ENCODE data around the gene CCDC63.

Gene CCDC63

DNA sequence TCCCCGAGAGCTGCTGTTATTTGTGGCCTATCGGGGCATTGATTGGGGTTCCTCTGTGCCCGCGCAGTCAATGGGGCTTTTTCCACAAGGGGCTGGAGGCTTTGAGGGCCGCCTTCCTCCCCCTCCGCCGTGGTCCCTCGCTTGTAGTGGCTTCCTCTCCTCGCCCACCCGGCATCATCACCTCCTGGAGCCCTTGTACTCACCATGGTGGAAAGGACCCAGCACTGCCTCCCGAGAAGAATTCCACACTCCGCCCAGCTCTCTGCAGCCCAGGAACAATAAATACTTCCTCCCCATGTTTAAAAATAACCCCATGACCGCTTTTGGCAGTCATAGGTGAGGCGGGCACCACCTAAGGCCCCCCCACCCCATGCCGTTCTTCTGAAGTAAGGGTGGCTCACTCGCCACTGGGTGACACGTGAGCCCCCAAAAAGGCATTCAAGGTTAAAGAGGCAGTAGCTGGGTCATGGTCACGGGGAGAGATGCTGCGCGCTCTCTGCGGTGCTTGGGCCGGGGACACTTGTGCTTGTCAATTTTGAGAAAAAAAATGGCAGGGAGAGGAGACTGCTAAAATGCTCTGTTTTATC lies 73.6 kb downstream of the CCDC63 start, which contains the start of gene MYL2:
TSS of gene MYL2 (minus strand) at position 256 of the 587 bp plus-strand sequence. CDS start at position 206, 50 bp downstream.
- Mint-ChIP-seq H3K36me3 (no peaks in the 10 kb centered on the region), H3K4me1 (no peaks in the 10 kb centered on the region), H3K4me3 (no peak within 1 kb of the TSS), H3K27ac (no peak within 1 kb of the TSS), H3K9me3 (no peaks in the 10 kb centered on the region)
- ATAC-seq (no peak), DNase-seq (ENCODE audit: low spot score in 2 of 2) (no peak)

DNA sequence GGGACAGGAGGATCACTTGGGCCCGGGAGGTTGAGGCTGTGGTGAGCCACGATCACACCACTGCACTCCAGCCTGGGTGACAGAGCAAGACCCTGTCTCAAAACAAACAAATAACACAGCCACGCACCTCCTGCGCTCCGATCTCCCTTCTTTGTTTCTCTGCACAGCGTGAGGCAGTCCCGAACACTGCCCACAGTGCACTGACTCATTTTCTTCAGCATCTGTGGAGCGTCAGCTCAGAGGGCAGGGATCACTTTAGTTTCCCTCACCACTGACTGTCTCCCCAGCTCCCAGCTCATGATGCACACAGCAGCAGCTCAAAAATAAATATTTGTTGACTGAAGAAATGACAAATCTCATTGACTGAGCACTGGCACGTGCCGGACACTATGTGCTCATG lies 74.5 kb downstream of the CCDC63 start:
- ATAC-seq = no peak
- no peak overlapping the region for H3K27ac Mint-ChIP-seq
- H3K9me3 Mint-ChIP-seq = no peaks in the 10 kb centered on the region
- H3K4me3 Mint-ChIP-seq = no peak overlapping the region
- H3K4me1 Mint-ChIP-seq = no peaks in the 10 kb centered on the region
- H3K36me3 Mint-ChIP-seq = no peaks in the 10 kb centered on the region
- no peak for DNase-seq (ENCODE audit: low spot score in 2 of 2)

DNA sequence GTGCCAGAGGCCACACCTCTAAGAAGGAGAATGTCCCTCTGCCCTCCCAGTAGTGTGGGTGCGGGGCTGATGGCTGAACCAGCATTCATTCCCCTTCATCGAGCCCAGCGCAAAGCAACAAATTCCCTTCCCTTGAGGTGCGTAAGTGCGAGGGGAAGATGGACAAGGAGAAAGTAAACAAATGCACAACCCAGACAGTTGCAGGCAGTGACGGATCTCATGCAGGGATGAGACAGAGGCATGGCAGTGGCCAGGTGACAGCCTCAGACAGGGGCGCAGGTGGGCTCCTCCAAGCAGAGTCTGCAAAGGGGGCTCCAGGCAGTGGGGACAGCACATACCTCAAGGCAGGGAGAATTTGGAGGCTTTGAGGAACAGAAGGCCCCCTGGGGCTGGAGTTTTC lies 75.9 kb downstream of the CCDC63 start:
- no peak overlapping the region for H3K4me3 Mint-ChIP-seq
- H3K27ac Mint-ChIP-seq = no peak overlapping the region
- H3K4me1 Mint-ChIP-seq = no peaks in the 10 kb centered on the region
- H3K9me3 Mint-ChIP-seq = no peaks in the 10 kb centered on the region
- no peaks in the 10 kb centered on the region for H3K36me3 Mint-ChIP-seq
- no peak for ATAC-seq
- no peak for DNase-seq (ENCODE audit: low spot score in 2 of 2)

DNA sequence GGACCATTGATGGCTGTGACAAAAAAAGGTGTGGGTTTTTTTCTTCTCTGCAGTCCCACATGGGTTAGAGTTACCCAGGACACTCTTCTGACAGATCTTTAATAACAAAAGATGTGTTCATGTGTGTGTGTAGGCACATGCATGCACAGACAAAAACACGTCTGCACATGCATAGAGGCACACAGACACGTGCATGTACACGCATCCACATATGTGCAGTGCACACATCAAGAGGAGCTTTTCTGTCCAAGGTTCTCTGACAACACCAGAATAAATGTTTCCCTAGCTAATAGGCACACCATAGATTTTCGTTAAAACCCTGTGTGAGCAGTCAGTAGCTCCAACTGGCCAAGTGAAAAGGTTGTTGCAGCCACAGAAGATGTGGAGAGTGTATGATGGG lies 76.4 kb downstream of the CCDC63 start:
- ATAC-seq (no peak), DNase-seq (ENCODE audit: low spot score in 2 of 2) (no peak)
- Mint-ChIP-seq H3K27ac (no peak overlapping the region), H3K36me3 (no peaks in the 10 kb centered on the region), H3K4me3 (no peak overlapping the region), H3K4me1 (no peaks in the 10 kb centered on the region), H3K9me3 (no peaks in the 10 kb centered on the region)

DNA sequence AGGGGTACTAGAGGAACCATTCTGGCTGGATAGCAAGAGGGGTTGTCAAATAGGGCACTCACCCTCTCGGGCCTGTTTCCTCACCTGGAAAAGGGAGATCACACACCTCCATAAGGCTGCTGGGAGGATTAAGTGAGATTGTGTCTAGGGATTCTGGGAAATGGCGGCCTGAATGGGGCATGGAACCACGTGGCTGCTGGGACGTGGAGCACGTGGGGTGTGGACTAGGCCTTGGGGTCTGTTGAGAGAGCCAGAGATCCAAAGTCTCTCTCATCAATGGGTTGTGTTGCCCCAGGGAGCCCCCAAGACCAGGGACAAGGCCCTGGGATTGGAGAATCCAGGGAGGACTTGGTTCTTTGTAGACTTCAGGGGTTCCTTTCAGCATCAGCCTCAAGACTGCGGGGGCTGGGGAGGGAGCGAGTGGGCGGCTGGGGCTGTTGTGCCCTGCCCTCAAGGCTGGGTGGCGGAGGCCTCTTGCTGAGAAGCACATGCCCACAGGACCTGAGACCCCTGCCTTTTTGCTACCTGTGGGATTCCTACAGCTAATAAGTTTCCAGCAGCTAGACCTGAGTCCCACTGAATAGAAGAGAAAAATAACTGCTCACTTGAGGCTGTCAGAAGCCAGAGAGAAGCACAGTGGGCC lies 77.0 kb downstream of the CCDC63 start:
- no peaks in the 10 kb centered on the region for H3K4me1 Mint-ChIP-seq
- ATAC-seq (peak; percentile 11), DNase-seq (ENCODE audit: low spot score in 2 of 2) (no peak)
- no peaks in the 10 kb centered on the region for H3K36me3 Mint-ChIP-seq
- no peaks in the 10 kb centered on the region for H3K9me3 Mint-ChIP-seq
- H3K4me3 Mint-ChIP-seq = no peak overlapping the region
- no peak overlapping the region for H3K27ac Mint-ChIP-seq

DNA sequence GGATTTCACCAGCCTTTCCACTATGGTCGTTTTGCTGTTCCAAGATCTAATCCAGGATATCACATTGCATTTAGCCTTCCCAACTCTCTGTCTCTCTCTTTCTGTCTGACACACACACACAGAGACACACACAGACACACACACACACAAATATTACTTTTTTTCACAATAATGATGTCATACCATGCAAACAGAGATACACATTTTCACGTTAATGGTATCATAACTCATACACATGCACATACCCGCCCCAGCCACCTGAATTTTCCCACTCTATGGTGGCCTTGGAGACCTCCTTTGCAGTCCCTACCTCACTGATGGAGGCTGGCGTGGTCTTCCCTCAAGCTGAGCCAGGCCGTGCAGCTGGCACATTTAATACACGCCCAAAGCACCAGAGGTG lies 80.8 kb downstream of the CCDC63 start:
- Mint-ChIP-seq H3K4me1 (no peaks in the 10 kb centered on the region), H3K4me3 (no peak overlapping the region), H3K9me3 (no peaks in the 10 kb centered on the region), H3K27ac (no peak overlapping the region), H3K36me3 (no peaks in the 10 kb centered on the region)
- ATAC-seq (no peak), DNase-seq (ENCODE audit: low spot score in 2 of 2) (no peak)

DNA sequence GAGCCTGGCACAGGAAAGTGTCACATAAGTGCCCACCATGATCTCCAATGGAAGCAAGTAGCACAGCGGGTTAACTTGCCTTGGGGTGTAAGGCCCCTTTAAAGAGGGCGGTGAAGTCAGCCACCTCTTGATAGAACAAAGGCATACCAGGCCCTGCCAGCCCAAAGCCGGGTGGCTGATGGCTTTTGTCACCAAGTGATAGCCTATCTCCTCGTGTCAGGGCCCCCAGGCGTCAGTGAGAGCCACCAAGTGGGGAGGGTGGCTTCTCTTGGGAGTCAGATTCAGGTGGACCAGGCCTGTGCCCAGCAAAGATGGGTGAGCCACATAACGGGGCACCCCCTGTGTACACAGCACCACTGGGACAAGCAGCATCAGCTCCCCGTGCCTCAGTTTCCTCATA lies 81.9 kb downstream of the CCDC63 start:
- Mint-ChIP-seq H3K4me3 (no peak overlapping the region), H3K4me1 (no peaks in the 10 kb centered on the region), H3K9me3 (no peaks in the 10 kb centered on the region), H3K36me3 (no peaks in the 10 kb centered on the region), H3K27ac (no peak overlapping the region)
- ATAC-seq (no peak), DNase-seq (ENCODE audit: low spot score in 2 of 2) (no peak)

DNA sequence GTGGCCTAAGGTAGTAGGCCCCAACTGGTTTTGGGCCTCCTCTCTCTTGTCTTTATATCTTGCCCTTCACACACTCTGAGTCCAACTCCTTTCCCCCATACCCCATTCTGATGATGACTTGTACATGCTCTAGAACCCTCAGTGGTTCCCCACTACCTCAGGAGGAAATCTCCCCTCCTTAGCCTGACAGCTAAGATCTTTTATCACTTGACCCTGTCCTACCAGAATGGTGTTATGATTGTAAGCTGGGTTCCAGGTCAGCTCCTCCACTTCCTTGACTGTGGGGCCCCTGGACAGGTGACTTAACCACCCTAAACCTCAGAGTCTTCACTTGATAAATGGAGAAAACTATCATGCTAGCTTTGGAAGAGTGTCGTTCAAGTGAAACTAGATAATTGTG lies 83.0 kb downstream of the CCDC63 start:
- Mint-ChIP-seq H3K4me3 (no peak overlapping the region), H3K36me3 (no peaks in the 10 kb centered on the region), H3K27ac (no peak overlapping the region), H3K9me3 (no peaks in the 10 kb centered on the region), H3K4me1 (no peaks in the 10 kb centered on the region)
- no peak for DNase-seq (ENCODE audit: low spot score in 2 of 2)
- no peak for ATAC-seq

DNA sequence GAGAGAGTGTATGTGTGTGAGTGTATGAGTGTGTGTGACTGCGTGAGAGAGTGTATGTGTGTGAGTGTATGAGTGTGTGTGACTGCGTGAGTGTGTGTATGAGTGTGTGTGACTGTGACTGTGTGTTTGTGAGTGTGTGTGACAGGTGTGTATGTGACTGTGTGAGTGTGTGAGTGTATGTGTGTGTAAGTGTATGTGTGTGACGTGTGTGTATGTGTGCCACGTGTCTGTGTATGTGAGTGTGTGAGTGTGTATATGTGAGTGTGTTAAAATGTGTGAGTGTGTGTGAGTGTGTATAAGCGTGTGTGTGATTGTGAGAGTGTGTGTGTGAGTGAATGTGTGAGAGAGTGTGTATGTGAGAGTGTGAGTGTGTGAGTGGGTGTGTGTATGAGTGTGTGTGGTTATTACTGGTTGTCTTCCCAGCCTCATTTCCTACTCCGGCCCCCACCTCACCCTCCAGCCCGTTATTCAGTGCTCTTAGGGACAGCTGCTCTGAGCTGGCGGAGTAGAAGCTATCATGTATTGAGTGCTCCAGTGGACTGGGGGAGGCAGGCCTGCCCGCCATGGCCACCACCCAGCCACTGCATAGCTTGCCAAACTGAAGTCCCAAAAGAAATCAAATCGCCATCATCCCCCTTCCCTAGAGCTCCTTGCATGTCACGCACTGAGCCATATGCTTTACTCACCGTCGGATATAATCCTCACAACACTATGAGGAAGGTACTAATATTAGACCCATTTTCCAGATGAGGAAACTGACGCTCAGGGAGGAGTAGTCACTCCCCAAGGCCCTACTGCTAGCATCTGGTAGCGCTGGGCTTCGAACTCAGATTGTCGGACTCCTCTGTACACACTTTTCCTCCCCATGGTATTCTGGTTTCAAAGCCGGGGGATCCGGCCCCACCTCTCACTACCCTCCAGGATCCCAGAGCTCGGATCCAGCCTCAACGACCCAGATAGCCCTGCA lies 83.8 kb downstream of the CCDC63 start:
- Mint-ChIP-seq H3K4me1 (no peaks in the 10 kb centered on the region), H3K36me3 (no peaks in the 10 kb centered on the region), H3K4me3 (no peak overlapping the region), H3K27ac (no peak overlapping the region), H3K9me3 (no peaks in the 10 kb centered on the region)
- DNase-seq (ENCODE audit: low spot score in 2 of 2) (no peak), ATAC-seq (no peak)

DNA sequence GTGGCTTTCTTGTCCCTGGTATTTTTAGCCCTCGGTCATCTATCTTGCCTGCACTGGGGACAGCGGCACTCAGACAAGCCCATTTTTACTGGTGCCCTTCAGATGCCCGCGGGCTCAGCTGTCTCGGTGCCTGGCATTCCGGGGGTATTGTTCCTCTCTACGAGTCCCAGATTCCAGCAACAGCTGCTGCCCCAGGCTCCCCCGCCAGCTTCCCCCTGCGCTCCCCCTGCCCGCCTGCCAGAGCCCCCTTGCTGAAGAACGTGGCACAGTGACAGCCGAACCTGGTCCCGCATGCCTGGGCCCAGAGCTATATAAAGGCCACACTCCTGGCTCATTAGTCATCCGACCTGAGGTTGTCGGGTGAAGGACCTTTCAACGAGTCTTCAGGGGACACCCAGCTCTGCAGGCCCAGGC lies 84.5 kb downstream of the CCDC63 start:
- DNase-seq (ENCODE audit: low spot score in 2 of 2) (no peak), ATAC-seq (no peak)
- no peaks in the 10 kb centered on the region for H3K36me3 Mint-ChIP-seq
- no peaks in the 10 kb centered on the region for H3K9me3 Mint-ChIP-seq
- H3K4me3 Mint-ChIP-seq = no peak overlapping the region
- H3K27ac Mint-ChIP-seq = no peak overlapping the region
- no peaks in the 10 kb centered on the region for H3K4me1 Mint-ChIP-seq

DNA sequence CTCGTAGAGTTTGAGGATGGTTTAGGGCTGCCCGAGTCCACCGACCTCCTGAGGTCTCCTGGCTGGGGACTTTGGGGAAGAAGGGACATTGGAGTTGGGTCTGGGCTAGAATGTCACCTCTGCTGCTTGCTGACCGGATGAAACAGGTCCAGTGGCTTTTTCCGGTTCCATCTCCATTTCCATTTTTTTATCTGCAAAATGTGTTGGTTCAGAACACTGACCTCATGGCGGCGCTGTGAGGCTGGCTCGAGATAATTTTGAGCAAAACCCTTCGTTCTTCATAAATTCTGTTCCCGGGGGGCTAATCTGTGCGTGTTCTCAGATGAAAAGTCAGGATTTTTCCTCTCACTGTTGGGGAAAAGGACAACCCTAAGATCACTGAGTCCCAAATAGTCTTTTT lies 85.3 kb downstream of the CCDC63 start:
- Mint-ChIP-seq H3K4me1 (peaks cover 2% of the 10 kb centered on the region), H3K36me3 (no peaks in the 10 kb centered on the region), H3K9me3 (no peaks in the 10 kb centered on the region), H3K4me3 (no peak overlapping the region), H3K27ac (no peak overlapping the region)
- ATAC-seq = no peak
- DNase-seq (ENCODE audit: low spot score in 2 of 2) = no peak

DNA sequence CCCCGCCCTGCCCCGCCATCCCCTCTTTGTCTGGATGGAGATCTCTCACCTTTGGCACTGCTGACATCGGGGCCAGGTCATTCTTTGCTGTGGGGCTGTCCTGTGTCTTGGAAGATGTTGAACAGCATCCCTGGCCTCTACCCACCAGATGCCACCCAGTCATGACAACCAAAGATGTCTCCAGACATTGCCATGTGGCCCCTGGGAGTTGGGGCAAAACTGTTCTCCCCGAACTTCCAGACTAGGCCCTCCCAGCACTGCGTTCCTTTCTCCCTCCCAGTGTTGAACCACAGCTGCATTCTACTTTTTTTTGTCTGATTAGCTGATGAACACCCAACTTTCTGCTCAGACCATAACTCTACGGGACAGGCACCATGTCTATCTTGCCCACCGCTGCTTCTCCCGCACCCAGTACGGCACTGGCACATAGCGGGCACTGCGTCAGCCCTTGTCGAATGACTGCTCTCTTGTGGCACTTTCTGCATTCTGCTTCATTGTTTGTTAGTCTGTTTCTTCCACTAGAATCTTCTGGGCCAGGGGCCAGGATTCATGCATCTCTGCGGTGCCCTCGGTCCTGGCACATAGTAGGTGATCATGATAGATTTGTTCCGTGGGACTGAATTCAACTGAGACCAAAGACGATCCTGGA lies 86.7 kb downstream of the CCDC63 start:
- Mint-ChIP-seq H3K4me3 (no peak overlapping the region), H3K27ac (no peak overlapping the region), H3K36me3 (no peaks in the 10 kb centered on the region), H3K4me1 (peaks cover 7% of the 10 kb centered on the region), H3K9me3 (no peaks in the 10 kb centered on the region)
- ATAC-seq = no peak
- DNase-seq (ENCODE audit: low spot score in 2 of 2) = no peak

DNA sequence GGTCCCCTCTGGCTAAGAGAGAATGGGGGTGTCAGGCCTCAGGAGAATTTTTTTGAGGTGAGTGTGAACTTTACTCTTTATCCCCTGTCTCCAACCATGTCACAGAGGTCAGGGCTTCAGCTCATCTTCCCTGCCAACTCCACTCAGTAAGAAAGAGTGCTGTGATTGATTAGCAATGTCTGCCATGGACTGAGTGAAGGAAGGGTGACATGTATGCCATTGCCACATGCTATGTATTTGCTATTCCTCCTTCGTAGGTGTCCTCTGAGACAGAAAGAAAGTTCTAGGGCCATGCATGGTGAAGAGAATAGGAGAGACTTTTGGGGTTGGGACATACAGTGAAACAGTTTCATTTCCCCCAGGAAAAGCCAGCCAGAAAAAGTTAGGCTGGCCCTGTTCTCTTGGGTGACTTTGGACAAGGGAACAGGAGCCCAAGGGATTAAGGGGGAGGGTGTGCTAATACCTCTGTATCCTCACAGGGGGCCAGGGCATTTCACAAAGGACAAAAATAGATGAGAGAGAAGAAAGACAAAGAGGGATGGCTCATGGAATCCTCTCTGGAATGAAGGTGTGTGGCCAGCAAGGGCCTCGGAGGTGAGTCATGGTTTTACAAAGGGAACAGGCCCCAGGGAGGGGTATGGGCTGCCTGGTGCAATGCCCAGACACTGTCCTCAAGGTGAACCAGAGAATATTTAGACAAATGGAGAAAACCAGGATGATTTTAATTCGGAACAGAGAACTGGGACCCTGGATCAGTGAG lies 87.5 kb downstream of the CCDC63 start:
- Mint-ChIP-seq H3K27ac (no peak overlapping the region), H3K4me1 (peaks cover 7% of the 10 kb centered on the region), H3K4me3 (no peak overlapping the region), H3K9me3 (no peaks in the 10 kb centered on the region), H3K36me3 (no peaks in the 10 kb centered on the region)
- DNase-seq (ENCODE audit: low spot score in 2 of 2) (no peak), ATAC-seq (no peak)

DNA sequence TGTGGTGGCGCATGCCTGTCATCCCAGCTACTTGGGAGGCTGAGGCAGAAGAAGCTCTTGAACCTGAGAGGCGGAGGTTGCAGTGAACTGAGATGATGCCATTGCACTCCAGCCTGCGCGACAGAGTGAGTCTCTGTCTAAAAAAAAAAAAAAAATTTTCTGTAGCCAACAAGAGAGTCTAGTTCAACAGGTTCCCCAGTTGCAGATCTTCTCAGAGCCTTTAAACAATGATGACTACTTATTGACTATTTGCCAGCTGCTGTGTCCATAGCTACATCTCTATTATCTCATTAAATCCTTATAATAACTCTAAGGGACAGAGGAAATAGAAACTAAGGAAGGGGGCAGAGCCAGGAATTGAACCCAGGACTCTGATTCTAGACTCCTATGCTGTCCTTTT lies 88.8 kb downstream of the CCDC63 start:
- DNase-seq (ENCODE audit: low spot score in 2 of 2) = no peak
- Mint-ChIP-seq H3K27ac (no peak overlapping the region), H3K9me3 (no peaks in the 10 kb centered on the region), H3K4me3 (no peak overlapping the region), H3K4me1 (peaks cover 7% of the 10 kb centered on the region), H3K36me3 (no peaks in the 10 kb centered on the region)
- ATAC-seq = no peak

Measured in stimulated activated effector memory CD8-positive, alpha-beta T cell treated with anti-CD3 and anti-CD28 coated beads, Interleukin-12 subunit alpha, Interleukin-12 subunit beta, amount 100 ng/mL, for 72 hours (primary cell).